ENCODE data around the gene IFITM2.
"Not testable (repeated sequence)": the region's sequence is repeated elsewhere in the genome, so short reads cannot be mapped to it uniquely, and the experiment has no call there.

Gene IFITM2

GRCh38 chr11:282171-282570 lies 25.4 kb upstream of the IFITM2 start:
- DNase-seq: no peak

GRCh38 chr11:282630-283360 lies 24.8 kb upstream of the IFITM2 start:
- no peak for DNase-seq

- DNase-seq: no peak
These were observed 24.1 kb upstream of the IFITM2 start for GRCh38 chr11:283405-284104.

- DNase-seq: no peak
These were observed 23.3 kb upstream of the IFITM2 start for GRCh38 chr11:284105-285020.

GRCh38 chr11:285021-285893 lies 22.4 kb upstream of the IFITM2 start:
- no peak for DNase-seq

GRCh38 chr11:285894-286220 lies 21.8 kb upstream of the IFITM2 start:
- DNase-seq: no peak

GRCh38 chr11:286977-287820 lies 20.4 kb upstream of the IFITM2 start:
- DNase-seq: not testable (repeated sequence)

- DNase-seq: no peak
These were observed 19.7 kb upstream of the IFITM2 start for GRCh38 chr11:287821-288477.

GRCh38 chr11:288478-289397 lies 18.9 kb upstream of the IFITM2 start, which contains the start of gene PGGHG:
Gene PGGHG (plus strand): TSS chr11:289126. CDS start chr11:289817, 691 bp downstream.
- no peak for DNase-seq

- DNase-seq: no peak
These were observed 18.3 kb upstream of the IFITM2 start for GRCh38 chr11:289398-289711.

GRCh38 chr11:289712-290620 lies 17.6 kb upstream of the IFITM2 start:
- no peak for DNase-seq

GRCh38 chr11:290621-291231 lies 16.9 kb upstream of the IFITM2 start:
- DNase-seq: no peak

GRCh38 chr11:291281-292210 lies 16.1 kb upstream of the IFITM2 start:
- no peak for DNase-seq

- DNase-seq: no peak
These were observed 15.2 kb upstream of the IFITM2 start for GRCh38 chr11:292211-293121.

- DNase-seq: no peak
These were observed 14.3 kb upstream of the IFITM2 start for GRCh38 chr11:293271-293851.
